GM21619 (cell line): ENCODE data around the gene SPP2.

Experiments
- ATAC-seq: cut with Tn5 transposase; IDR thresholded peaks from one replicate; pipeline ENCODE4 v1.9.1; 2021; ENCODE audit not compliant: unreplicated experiment

SPP2 gene

GRCh38 chr2:234050455-234051135 lies at the start of gene SPP2:
SPP2 (plus strand) TSS chr2:234050702; CDS start chr2:234050787, 85 bp downstream.
- ATAC-seq, result no peak

DNA sequence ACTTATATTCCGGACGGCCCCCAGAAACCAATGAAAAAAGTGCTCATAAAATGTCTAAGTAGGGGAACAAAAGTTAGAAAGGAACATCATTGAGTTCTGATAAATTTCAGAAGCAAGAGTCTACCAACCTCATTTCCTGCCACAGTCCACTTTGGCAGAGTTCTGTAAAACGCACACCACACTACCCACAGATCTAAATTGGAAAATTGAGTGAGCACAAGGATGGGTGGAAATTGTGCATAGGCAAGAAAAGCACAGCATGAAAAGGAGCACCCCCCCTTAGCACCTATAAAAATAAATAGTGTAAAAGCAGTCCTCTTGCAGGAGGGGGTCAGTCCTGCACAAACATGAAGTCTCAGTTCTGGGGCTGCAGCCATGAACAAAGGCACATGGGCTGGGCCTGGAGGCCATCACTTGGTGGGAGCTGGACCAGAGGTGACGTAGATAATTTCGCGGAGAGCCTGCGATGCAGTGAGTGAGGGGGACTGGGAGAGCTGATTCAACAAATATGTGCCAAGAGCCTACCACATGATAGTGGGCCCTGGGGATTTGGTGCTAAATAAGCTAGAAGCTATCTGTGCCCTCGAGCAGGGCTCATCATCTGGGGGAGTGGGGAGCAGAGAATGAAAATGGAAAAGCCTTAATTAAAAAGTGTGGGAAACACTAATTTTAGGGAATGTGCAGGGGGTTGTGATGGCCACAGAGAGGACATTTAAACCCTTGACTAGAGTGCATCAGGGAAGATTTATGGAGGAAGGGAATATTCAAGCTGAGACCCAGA lies 48.9 kb upstream of the SPP2 start:
- no peak for ATAC-seq

DNA sequence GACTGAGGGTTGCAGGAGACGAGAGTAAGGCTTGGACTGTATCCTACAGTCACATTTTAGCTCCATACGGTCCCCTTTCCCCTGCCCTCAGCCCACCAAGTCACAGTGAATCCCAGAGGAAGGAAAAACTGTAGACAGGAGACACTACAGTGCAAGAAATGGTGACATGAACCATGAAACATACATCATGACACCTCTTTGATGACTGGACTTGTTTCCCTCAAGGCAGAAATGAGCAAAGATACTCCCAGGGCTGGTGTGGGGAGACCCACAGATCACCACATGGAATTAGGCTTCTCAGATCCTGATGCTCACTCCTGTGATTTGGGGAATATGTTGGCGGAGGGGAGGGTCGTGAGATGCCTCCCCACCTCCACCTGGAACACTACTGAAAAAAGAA lies 48.2 kb upstream of the SPP2 start:
- no peak for ATAC-seq

GRCh38 chr2:234003972-234004617 lies 46.4 kb upstream of the SPP2 start:
- no peak for ATAC-seq

- ATAC-seq, result no peak
Measured at GRCh38 chr2:234005126-234005525, 45.4 kb upstream of the SPP2 start.

DNA sequence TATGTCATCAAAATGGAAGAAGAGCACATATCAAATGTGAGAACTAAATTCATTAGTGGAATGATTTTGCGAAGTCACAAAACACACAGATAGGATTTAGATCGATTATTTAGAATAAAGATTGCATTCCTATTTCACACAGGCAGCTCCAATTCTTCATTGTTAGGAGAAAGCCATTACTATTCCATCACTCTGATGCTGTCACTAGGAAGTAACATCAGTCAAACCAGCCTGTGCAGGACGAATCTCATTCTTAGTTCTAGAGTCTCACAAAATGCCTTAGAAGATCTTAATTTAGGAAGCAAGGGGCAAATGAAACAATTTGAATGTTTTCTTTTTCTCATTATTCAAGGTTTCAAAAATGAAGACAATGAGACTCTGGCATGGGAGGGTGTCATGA lies 44.0 kb upstream of the SPP2 start:
- ATAC-seq, result no peak

DNA sequence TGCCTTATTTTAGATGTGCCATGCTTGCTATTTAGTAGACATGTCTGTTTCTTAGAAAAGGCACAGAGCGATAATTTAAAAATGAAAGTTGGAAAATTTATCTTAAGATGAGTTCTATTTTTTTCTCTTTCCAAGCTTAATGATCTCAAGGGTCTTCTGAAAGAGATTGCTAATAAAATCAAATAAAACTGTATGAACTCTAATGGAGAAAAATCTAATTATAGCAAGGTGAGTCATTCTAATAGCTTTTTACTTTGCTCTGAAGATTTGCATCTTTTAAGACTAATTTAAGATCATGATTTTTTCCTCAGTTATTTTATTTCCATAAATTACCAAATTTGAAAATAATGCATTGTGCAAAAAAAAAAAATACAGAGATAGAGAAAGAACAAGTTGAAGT lies 36.1 kb upstream of the SPP2 start:
- no peak for ATAC-seq

GRCh38 chr2:234015861-234016260 lies 34.6 kb upstream of the SPP2 start:
- ATAC-seq, result no peak

DNA sequence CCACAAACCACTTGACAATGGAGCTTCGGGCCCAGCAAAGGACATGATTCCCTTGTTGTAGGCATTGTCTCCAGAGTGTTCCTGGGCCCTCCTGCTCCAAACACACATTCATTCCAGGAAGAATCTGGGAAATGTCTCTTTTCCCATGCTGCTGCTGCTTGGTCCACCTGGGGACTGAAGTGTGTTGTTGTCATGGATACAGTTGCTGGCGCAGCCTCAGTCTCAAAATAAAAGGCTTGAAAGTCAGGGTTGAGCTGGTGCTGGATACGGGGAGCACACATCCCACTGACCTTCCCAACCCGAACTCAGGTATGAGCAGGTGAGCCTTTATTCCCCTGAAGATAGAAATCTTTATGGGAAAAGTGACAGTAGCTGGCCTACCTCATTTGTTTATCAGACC lies 30.6 kb upstream of the SPP2 start:
- no peak for ATAC-seq

DNA sequence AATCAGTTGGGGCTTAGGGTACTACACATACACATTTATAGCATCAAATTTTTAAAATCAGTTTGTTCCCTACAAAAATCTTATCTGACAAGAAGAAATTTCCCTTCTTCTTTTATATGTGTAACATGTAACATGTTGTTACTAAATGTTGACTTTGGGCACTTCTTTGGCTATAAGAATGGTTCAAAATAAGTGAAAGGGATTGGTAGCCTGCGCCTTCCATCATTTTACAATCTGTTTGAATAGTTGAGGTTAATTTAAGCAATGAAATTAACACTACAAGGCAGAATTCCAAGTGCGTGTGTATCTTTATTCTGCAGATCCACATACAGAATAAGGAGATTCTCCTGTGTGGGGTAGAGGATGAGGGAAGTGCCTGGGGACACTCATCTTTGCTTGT lies 30.2 kb upstream of the SPP2 start:
- no peak for ATAC-seq

- no peak for ATAC-seq
Measured at GRCh38 chr2:234022424-234022823, 28.1 kb upstream of the SPP2 start.

GRCh38 chr2:234024304-234024703 lies 26.2 kb upstream of the SPP2 start:
- no peak for ATAC-seq

- ATAC-seq, result no peak
Measured at GRCh38 chr2:234025466-234025865, 25.0 kb upstream of the SPP2 start.

DNA sequence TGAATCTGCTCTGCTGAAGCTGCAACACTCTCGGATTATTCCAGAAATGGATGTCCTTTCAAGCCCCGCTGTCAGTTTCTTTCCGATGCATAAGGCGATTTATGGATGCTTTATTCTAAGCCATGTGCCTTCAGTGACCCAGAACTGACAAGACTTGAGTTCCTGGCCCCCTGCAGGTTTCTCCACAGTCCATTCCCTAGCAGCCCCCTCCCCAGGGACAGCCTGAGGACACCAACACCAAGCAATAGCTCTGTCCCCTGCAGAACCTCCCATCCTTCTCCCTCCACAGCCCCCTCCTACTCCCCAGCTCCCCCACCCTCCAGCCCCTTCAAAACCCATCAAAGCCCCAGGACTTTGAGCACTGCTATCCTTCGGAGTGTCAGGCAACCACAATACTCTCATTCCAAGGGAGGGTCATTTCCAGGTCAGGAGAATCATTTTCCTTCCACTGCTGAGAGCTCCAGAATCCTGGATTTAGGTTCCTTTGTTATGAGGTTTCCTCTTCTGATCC lies 24.6 kb upstream of the SPP2 start:
- no peak for ATAC-seq

DNA sequence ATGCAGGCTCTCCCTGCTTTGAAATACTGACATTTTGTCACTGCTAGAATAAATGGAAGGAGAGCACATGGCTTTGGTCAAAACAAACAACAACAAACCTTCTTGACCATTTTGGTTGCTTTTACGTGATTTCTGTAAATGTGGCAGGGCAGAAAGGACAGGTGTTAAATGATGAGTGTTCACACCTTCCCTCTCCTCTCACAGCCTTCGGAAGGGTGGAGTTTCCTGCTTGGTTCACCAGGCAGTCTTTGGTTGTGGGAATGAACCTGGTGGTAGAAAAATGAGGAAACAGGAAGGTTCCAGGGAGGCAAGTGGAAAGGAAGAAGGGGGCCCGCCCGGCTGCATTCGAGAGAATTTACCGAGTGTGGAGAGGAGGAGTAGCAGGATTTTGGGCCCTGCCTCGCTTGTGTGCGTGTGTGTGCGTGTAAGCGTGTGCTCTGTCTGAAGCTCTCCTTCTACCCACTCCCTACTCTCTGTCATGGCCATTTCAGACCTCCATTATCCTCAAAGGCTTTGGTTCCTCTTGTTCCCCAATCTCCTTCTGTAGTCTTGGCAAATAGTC lies 23.7 kb upstream of the SPP2 start:
- no peak for ATAC-seq

GRCh38 chr2:234027641-234028040 lies 22.9 kb upstream of the SPP2 start:
- no peak for ATAC-seq

DNA sequence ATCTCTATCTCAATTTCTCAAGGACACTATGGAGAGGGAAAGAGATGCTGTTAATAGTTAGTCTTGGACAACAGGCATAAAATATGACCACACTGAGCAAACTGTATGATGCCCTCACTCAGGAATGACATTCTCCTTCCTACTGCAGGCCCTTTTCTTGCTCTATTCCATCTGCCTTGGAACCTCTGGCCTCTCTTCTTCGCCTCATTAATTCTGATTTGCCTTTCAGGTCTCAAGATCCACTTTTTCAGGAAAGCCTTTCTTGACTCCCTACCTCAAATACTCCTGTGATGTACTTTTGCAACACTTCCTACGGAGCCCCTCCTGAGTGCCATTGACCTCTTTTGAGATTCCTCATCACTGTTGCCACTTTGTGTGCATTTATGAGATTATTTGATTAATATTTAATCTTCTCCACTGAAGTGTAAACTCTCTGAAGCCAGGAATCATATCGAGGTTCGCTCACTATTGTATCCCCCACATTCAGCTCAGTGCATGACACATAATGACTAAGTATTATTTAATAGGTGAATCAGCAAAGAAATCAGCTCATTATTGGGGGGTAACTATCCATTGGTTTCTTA lies 21.3 kb upstream of the SPP2 start:
- ATAC-seq, result no peak

- no peak for ATAC-seq
Measured at GRCh38 chr2:234031207-234031606, 19.3 kb upstream of the SPP2 start.

- ATAC-seq, result no peak
Measured at GRCh38 chr2:234032279-234032856, 18.1 kb upstream of the SPP2 start.

DNA sequence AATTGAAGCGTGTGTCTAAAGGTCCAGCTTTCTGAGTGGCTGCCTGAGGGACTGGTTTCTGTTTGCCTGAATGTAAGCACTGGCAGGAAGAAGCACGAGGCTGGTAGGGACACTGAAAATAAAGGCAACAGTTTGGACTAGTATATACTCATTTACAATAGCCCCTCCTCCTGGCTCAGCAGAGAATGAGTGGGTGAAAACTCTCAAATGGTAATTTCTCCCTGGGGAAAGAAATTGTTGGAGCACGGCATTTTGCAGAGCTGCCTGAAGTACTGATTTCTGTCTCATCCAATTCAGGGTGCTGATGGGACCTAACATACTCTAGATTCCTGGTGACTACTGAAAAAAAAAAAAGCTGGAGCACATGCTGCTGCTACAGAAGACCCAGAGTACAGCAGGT lies 17.3 kb upstream of the SPP2 start:
- ATAC-seq, result no peak

- ATAC-seq, result no peak
Measured at GRCh38 chr2:234033885-234034284, 16.6 kb upstream of the SPP2 start.
